ENCODE measurements around the gene ARHGEF1.

Gene ARHGEF1

GRCh38 chr19:41923045-41923788 is 40.2 kb downstream of the ARHGEF1 start:
- TF ChIP-seq POLR2AphosphoS5 (IDR thresholded peaks at IDR 0.05; ENCODE audit: low read depth, low read length) (no peak), REST (IDR thresholded peaks at IDR 0.05; ENCODE audit: insufficient read depth in 1 of 2, low read depth in 2 of 2, low read length in 2 of 2) (no peak), SIN3A (IDR thresholded peaks at IDR 0.05; ENCODE audit: borderline replicate concordance, insufficient read depth, low read length) (no peak), TAF1 (IDR thresholded peaks at IDR 0.05; ENCODE audit: borderline replicate concordance, insufficient read depth, low read length) (no peak), FOXP2 (optimal IDR thresholded peaks at IDR 0.05; ENCODE audit: borderline replicate concordance, extremely low read depth, extremely low read length, insufficient read depth) (no peak)

- TF ChIP-seq FOXP2 (optimal IDR thresholded peaks at IDR 0.05; ENCODE audit: borderline replicate concordance, extremely low read depth, extremely low read length, insufficient read depth), result no peak
- TF ChIP-seq TAF1 (IDR thresholded peaks at IDR 0.05; ENCODE audit: borderline replicate concordance, insufficient read depth, low read length), result no peak
- no peak for TF ChIP-seq SIN3A (IDR thresholded peaks at IDR 0.05; ENCODE audit: borderline replicate concordance, insufficient read depth, low read length)
- no peak for TF ChIP-seq POLR2AphosphoS5 (IDR thresholded peaks at IDR 0.05; ENCODE audit: low read depth, low read length)
- no peak for TF ChIP-seq REST (IDR thresholded peaks at IDR 0.05; ENCODE audit: insufficient read depth in 1 of 2, low read depth in 2 of 2, low read length in 2 of 2)
These were observed 41.5 kb downstream of the ARHGEF1 start for GRCh38 chr19:41924151-41925145.

DNA sequence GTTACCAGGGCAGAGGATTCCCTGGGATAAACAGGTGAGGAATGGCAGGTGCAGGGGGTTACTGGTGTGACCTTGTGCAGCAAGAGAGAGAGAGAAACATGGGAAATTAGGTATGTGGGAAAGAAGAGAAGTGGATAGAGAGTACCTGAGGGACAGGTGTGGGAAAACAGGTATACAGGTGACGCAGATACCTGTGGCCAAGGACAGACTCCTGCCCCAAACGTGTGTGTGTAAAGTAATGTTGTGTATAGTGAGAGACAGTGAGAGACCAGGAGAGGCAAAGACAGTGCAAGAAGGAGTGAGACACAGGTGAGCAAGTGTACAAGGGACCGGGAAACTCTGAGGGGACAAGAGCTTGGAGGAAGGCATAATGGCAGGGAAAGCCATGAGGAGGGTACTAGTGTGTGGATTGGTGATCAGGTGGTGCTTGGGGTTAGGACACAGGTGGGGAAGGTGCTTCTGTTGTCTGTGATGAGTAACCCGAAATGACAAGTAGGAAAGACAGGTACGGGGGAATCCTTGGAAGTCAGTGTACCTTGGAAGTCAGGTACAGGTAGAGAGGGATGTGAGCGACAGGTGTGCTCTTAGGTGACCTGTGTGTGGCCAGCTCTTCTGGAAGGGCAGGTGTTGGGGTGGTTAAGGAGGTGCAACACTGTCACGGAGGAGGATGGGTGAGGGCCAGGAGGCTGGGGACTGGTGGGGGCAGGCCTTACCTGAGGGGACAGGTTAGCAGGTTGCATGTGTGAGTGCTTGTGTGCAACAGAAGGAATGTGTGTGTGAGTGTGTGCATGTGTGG is 42.4 kb downstream of the ARHGEF1 start:
- TF ChIP-seq POLR2AphosphoS5 (IDR thresholded peaks at IDR 0.05; ENCODE audit: low read depth, low read length), result no peak
- no peak for TF ChIP-seq SIN3A (IDR thresholded peaks at IDR 0.05; ENCODE audit: borderline replicate concordance, insufficient read depth, low read length)
- no peak for TF ChIP-seq TAF1 (IDR thresholded peaks at IDR 0.05; ENCODE audit: borderline replicate concordance, insufficient read depth, low read length)
- no peak for TF ChIP-seq FOXP2 (optimal IDR thresholded peaks at IDR 0.05; ENCODE audit: borderline replicate concordance, extremely low read depth, extremely low read length, insufficient read depth)
- TF ChIP-seq REST (IDR thresholded peaks at IDR 0.05; ENCODE audit: insufficient read depth in 1 of 2, low read depth in 2 of 2, low read length in 2 of 2), result no peak

GRCh38 chr19:41926028-41926762 is 43.2 kb downstream of the ARHGEF1 start:
- no peak for TF ChIP-seq REST (IDR thresholded peaks at IDR 0.05; ENCODE audit: insufficient read depth in 1 of 2, low read depth in 2 of 2, low read length in 2 of 2)
- no peak for TF ChIP-seq FOXP2 (optimal IDR thresholded peaks at IDR 0.05; ENCODE audit: borderline replicate concordance, extremely low read depth, extremely low read length, insufficient read depth)
- no peak for TF ChIP-seq TAF1 (IDR thresholded peaks at IDR 0.05; ENCODE audit: borderline replicate concordance, insufficient read depth, low read length)
- no peak for TF ChIP-seq POLR2AphosphoS5 (IDR thresholded peaks at IDR 0.05; ENCODE audit: low read depth, low read length)
- no peak for TF ChIP-seq SIN3A (IDR thresholded peaks at IDR 0.05; ENCODE audit: borderline replicate concordance, insufficient read depth, low read length)

All from PFSK-1 (cell line).